ENCODE data around the gene ZFY. TPM values are rescaled to one million over a fixed set of nuclear protein-coding genes. Genes with fewer than 3 reads are reported as not detected.

ZFY gene
- total and polyA plus RNA-seq, 4 donors = 2.6 to 15.4 TPM; not detected in 2

DNA sequence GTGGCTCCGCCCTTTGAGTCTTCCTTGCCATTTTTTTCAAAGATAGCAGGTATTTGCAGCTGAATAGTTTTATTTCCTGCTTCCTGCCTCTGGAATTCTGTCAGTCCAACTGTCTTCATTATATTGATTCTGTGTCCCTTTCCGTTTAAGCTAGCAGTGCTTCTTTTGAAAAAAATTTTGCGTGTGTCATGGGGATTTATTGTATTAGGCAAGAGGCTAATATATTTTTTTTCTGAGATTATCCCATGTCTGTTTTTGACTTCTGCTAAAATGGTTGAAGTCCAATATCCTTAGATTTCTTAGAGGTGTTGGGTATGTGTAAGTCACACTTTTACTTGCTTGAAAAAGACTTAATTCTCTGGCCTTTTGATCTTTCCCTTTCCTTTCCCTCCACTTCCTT lies 20.4 kb downstream of the ZFY start:
- Histone ChIP-seq H3K4me3 (ENCODE audit: low read depth in 1 of 3, low read length in 3 of 3) (no peak overlapping the region), H3K27ac (ENCODE audit: low read depth in 1 of 2, low read length in 2 of 2) (no peak overlapping the region), H3K27me3 (ENCODE audit: control insufficient read depth in 4 of 4, insufficient read depth in 4 of 4, low read length in 3 of 4) (no peaks in the 10 kb centered on the region), H3K36me3 (ENCODE audit: control insufficient read depth in 4 of 4, insufficient read depth in 3 of 4, low read depth in 1 of 4, low read length in 3 of 4) (peaks cover 0 to 1% (median 0%) of the 10 kb centered on the region in 4 donors), H3K9ac (ENCODE audit: low read depth in 1 of 2, low read length in 2 of 2) (no peak overlapping the region), H3K9me3 (ENCODE audit: control insufficient read depth in 4 of 4, low read length in 3 of 4) (no peaks in the 10 kb centered on the region), H3K4me1 (ENCODE audit: control insufficient read depth in 4 of 4, insufficient read depth in 4 of 4, low read length in 3 of 4) (peaks cover 0 to 2% (median 0%) of the 10 kb centered on the region in 4 donors)
- no peak for DNase-seq (ENCODE audit: low spot score)
- TF ChIP-seq, protein P1, sequence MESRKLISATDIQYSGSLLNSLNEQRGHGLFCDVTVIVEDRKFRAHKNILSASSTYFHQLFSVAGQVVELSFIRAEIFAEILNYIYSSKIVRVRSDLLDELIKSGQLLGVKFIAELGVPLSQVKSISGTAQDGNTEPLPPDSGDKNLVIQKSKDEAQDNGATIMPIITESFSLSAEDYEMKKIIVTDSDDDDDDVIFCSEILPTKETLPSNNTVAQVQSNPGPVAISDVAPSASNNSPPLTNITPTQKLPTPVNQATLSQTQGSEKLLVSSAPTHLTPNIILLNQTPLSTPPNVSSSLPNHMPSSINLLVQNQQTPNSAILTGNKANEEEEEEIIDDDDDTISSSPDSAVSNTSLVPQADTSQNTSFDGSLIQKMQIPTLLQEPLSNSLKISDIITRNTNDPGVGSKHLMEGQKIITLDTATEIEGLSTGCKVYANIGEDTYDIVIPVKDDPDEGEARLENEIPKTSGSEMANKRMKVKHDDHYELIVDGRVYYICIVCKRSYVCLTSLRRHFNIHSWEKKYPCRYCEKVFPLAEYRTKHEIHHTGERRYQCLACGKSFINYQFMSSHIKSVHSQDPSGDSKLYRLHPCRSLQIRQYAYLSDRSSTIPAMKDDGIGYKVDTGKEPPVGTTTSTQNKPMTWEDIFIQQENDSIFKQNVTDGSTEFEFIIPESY (IDR thresholded peaks at IDR 0.05) = no peak
- TF ChIP-seq, protein P2, sequence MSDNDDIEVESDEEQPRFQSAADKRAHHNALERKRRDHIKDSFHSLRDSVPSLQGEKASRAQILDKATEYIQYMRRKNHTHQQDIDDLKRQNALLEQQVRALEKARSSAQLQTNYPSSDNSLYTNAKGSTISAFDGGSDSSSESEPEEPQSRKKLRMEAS (IDR thresholded peaks at IDR 0.05) = no peak
- no peak for TF ChIP-seq GABPA (IDR thresholded peaks at IDR 0.05 in 1 of 2, conservative IDR thresholded peaks at IDR 0.05 in 1 of 2)
- no peak for TF ChIP-seq FOXA1 (IDR thresholded peaks at IDR 0.05)
- no peak for TF ChIP-seq FOXA2 (IDR thresholded peaks at IDR 0.05)
- TF ChIP-seq, protein P3, sequence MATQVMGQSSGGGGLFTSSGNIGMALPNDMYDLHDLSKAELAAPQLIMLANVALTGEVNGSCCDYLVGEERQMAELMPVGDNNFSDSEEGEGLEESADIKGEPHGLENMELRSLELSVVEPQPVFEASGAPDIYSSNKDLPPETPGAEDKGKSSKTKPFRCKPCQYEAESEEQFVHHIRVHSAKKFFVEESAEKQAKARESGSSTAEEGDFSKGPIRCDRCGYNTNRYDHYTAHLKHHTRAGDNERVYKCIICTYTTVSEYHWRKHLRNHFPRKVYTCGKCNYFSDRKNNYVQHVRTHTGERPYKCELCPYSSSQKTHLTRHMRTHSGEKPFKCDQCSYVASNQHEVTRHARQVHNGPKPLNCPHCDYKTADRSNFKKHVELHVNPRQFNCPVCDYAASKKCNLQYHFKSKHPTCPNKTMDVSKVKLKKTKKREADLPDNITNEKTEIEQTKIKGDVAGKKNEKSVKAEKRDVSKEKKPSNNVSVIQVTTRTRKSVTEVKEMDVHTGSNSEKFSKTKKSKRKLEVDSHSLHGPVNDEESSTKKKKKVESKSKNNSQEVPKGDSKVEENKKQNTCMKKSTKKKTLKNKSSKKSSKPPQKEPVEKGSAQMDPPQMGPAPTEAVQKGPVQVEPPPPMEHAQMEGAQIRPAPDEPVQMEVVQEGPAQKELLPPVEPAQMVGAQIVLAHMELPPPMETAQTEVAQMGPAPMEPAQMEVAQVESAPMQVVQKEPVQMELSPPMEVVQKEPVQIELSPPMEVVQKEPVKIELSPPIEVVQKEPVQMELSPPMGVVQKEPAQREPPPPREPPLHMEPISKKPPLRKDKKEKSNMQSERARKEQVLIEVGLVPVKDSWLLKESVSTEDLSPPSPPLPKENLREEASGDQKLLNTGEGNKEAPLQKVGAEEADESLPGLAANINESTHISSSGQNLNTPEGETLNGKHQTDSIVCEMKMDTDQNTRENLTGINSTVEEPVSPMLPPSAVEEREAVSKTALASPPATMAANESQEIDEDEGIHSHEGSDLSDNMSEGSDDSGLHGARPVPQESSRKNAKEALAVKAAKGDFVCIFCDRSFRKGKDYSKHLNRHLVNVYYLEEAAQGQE (IDR thresholded peaks at IDR 0.05) = no peak
- TF ChIP-seq, protein P4, sequence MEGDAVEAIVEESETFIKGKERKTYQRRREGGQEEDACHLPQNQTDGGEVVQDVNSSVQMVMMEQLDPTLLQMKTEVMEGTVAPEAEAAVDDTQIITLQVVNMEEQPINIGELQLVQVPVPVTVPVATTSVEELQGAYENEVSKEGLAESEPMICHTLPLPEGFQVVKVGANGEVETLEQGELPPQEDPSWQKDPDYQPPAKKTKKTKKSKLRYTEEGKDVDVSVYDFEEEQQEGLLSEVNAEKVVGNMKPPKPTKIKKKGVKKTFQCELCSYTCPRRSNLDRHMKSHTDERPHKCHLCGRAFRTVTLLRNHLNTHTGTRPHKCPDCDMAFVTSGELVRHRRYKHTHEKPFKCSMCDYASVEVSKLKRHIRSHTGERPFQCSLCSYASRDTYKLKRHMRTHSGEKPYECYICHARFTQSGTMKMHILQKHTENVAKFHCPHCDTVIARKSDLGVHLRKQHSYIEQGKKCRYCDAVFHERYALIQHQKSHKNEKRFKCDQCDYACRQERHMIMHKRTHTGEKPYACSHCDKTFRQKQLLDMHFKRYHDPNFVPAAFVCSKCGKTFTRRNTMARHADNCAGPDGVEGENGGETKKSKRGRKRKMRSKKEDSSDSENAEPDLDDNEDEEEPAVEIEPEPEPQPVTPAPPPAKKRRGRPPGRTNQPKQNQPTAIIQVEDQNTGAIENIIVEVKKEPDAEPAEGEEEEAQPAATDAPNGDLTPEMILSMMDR (IDR thresholded peaks at IDR 0.05; ENCODE audit: low read depth, low read length, missing input control) = no peak
- no peak for TF ChIP-seq JUND (IDR thresholded peaks at IDR 0.05)
- TF ChIP-seq NR2F2 (IDR thresholded peaks at IDR 0.05) = no peak
- TF ChIP-seq, protein P5, sequence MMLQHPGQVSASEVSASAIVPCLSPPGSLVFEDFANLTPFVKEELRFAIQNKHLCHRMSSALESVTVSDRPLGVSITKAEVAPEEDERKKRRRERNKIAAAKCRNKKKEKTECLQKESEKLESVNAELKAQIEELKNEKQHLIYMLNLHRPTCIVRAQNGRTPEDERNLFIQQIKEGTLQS (IDR thresholded peaks at IDR 0.05) = no peak
- no peak for TF ChIP-seq HNF4A (conservative IDR thresholded peaks at IDR 0.05)
- 63% methylated on average over 3 of the region's 3 CpGs for WGBS

DNA sequence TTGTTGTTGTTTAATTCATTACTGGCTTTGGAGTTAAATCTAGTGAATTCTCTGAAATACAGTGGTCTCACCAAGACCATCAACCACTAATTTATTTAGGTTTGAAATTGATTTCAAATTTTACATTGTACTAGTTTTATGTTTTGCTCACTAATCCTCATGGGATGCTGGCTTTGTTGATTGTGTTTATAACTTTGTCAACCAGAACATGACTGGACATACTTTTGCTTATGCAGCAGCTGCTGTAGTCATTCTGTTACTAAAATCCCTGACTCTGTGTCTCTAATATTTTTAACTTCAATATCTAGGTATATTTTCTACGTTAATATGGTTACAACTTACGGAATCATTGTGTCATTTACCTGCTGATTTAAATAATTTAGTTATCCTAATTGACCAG lies 26.9 kb downstream of the ZFY start:
- TF ChIP-seq YY1 (IDR thresholded peaks at IDR 0.05) (no peak), HNF4A (conservative IDR thresholded peaks at IDR 0.05) (no peak), SP1 (IDR thresholded peaks at IDR 0.05) (no peak), FOXA2 (IDR thresholded peaks at IDR 0.05) (no peak), HNF4G (IDR thresholded peaks at IDR 0.05) (no peak), FOXA1 (IDR thresholded peaks at IDR 0.05) (no peak)
- TF ChIP-seq, protein P3 (IDR thresholded peaks at IDR 0.05) = no peak
- TF ChIP-seq, protein P4 (IDR thresholded peaks at IDR 0.05; ENCODE audit: low read depth, low read length, missing input control) = no peak
- TF ChIP-seq, protein P1 (IDR thresholded peaks at IDR 0.05) = no peak
- no peak for DNase-seq (ENCODE audit: low spot score)

More for the DNA sequence above, 26.9 kb downstream of the ZFY start:
- Histone ChIP-seq H3K4me3 (ENCODE audit: low read depth in 1 of 3, low read length in 3 of 3) (no peak overlapping the region), H3K9me3 (ENCODE audit: control insufficient read depth in 4 of 4, low read length in 3 of 4) (no peaks in the 10 kb centered on the region), H3K4me1 (ENCODE audit: control insufficient read depth in 4 of 4, insufficient read depth in 4 of 4, low read length in 3 of 4) (peaks cover 0 to 2% (median 0%) of the 10 kb centered on the region in 4 donors), H3K27me3 (ENCODE audit: control insufficient read depth in 4 of 4, insufficient read depth in 4 of 4, low read length in 3 of 4) (no peaks in the 10 kb centered on the region), H3K27ac (ENCODE audit: low read depth in 1 of 2, low read length in 2 of 2) (no peak overlapping the region), H3K9ac (ENCODE audit: low read depth in 1 of 2, low read length in 2 of 2) (no peak overlapping the region), H3K36me3 (ENCODE audit: control insufficient read depth in 4 of 4, insufficient read depth in 3 of 4, low read depth in 1 of 4, low read length in 3 of 4) (peaks cover 0 to 1% (median 0%) of the 10 kb centered on the region in 4 donors)
- WGBS = 99% methylated on average over 2 of the region's 2 CpGs

Measured in liver (tissue), 9 donors.